GM18517 (cell line): Measurements from ENCODE around the gene KLHDC4.
"Not testable (repeated sequence)": the region's sequence is repeated elsewhere in the genome, so short reads cannot be mapped to it uniquely, and the experiment has no call there.

Source experiments
- ATAC-seq: cut with Tn5 transposase; IDR thresholded peaks from one replicate; pipeline ENCODE4 v1.9.1; 2021; ENCODE audit warnings: mild to moderate bottlenecking, moderate library complexity; ENCODE audit not compliant: unreplicated experiment

KLHDC4 gene

DNA sequence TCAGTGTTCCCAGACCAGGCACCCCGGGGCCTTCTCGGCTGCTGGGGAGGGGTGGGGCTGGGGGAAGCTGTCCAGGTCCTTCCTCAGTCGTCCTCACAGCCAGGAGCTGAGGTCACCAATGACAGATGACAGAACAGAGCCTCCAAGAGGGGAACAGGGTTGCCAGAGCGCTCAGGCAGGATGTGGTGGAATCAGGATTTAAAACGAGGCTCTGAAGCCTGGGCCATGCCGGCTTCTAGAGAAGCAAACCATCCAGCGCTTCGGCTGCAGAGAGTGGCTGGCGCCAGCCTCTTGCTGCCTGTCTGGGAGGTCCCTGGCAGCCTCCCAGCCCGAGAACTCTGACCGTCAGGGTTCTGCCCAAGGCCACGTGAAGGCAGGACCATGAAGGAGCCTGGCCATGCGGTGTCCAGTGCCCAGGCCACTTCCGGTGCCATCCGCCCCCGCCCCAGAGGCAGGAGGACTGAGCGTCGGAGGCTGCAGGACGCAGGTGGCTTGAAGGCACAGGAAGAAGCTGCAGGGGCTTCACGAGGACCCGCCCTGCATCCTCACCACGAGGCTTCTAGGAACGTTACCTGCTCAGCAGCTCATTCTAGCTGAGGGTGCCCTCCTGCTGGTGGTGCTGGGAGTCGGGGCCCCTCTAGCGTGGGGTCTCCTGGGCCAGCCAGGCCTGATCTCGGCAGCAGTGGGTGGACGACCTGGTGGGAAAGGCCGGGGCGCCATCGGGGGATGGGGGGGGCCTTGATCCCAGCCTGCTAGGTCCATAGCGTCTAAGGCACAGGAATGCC, 78.5 kb downstream of the KLHDC4 start:
- ATAC-seq, result no peak

DNA sequence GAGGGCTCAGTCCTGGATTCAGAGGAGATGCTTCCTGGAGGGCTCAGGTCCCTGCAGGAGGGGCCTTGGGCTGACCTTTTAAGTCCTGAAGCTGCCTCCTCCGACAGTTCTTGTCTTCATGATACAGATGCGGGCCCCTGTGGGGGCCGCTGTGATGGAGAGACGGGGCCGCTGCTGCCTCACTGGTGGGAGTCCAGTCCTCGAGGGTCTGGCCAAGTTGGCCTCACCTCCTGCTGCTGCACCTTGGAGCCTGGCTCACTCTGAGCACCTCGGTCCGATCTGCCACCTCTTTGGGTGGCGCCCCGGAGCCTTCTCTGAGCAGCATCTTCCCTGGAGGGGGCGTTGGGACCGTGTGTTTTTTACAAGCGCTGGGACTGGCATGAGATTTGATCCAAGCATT, 79.1 kb downstream of the KLHDC4 start:
- no peak for ATAC-seq

DNA sequence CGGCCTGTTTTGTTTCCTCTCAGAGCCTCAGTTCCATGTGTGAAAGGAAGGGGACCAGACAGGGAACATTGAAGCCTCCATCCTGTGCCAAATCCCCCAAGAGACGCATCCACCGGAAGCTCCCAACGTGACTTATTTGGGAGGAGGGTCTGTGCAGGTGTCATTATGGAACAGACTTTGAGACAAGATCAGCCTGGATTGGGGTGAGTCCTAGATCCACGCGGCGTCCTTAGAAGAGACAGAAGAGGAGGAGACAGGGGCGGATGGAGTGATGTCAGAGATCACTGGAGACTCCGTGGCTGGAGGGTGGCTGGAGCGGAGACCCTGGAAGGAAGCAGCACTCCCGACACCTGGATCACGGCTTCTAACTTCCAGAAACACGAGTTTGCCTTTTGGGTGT, 80.0 kb downstream of the KLHDC4 start:
- no peak for ATAC-seq

DNA sequence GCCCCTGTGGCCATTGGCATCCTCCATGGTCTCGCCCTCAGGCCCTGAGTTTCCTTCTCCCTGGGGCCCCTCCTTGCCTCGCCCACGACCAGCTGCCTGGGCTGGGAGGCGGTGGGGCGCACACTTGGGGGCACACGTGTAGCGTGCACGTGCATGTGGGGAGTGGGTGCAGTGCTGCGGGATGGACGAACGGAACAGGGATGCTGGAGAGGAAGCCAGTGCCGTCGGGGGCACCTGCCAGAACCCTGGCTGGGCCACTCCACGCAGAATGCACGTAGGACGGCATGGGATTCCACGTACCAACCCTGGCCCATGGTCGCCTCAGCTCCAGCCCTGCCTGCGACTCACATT, 80.4 kb downstream of the KLHDC4 start:
- ATAC-seq, result no peak

DNA sequence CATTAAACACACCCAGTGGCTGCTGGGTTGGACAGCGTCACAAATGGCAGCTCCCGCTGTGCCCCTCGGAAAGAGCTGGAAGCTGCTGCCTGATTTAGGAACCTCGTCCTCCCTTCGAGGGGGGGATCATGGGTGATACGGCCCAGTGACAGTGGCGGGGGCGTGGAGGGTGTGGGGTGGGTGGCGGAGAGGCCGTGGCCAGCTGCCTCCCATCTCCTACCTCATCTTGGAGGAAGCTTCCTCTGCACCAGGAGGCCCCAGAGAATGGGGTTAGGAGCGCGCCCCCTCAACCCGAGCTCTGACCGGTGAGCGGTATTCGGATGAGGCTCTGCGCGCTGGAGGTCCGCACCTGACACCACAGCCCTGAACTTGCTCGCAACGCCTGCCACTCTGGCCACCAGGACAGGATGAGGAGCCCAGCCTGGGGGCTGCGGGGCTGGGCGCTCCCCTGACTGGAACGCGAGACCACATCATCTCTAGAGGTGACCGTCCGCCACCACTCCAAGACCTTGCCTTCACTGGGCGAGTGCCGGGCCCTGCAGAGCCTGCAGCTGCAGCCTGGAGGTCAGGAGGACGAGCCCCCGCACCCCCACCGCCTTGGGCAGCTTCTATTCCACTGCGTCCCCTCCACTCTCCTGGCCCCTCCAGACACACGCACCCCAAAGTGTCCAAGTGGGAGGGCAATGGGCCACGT, 80.9 kb downstream of the KLHDC4 start:
- ATAC-seq, result no peak

DNA sequence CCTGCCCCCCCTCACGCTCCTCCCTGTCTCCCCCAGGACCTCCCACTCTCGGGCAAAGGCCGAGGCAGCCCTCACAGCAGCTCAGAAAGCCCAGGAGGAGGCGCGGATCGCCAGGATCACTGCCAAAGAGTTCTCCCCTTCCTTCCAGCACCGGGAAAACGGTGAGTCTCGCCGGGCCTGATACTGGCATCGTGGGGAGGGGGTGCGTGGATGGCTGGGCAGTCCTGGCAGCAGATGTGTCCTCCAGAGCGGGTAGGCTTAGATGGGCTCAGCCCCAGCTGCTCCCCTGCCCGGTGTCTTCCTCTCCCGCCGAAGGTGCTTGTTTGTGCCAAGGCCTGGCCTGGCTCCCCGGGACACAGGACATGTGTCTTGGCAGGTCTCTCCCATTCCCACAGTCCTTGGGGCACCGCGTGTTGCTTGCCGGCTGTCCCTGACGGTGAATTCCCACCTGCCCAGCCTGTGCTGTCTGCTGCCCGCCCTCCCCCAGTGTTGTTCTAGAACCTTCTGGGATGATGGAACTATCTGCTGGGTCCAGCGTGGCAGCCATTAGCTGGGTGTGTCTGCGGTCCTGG, 81.6 kb downstream of the KLHDC4 start:
- ATAC-seq, result no peak

DNA sequence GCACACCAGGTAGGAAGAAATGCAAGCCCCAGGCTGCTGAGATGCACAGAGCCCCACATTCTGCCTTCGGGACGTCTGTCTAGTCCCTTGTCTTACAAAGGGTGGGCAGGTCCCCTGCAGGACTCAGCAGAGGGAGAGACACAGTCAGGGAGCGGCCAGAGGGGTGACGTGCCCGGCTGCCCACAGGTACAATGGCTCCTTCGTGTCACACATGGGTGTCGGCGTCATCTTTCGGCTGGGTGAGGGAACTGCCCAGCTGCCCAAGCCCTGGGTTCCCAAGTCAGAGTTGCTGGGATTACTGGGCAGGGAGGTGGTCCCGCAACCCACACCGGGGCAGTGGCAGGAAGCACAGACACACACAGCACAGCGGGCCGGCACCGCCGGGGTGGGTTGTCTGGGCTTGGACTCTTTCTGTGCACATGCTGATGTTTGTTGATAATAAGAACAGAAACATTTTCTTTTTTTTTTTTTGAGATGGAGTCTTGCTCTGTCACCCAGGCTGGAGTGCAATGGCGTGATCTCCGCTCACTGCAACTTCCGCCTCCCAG, 82.9 kb downstream of the KLHDC4 start:
- ATAC-seq, result no peak

DNA sequence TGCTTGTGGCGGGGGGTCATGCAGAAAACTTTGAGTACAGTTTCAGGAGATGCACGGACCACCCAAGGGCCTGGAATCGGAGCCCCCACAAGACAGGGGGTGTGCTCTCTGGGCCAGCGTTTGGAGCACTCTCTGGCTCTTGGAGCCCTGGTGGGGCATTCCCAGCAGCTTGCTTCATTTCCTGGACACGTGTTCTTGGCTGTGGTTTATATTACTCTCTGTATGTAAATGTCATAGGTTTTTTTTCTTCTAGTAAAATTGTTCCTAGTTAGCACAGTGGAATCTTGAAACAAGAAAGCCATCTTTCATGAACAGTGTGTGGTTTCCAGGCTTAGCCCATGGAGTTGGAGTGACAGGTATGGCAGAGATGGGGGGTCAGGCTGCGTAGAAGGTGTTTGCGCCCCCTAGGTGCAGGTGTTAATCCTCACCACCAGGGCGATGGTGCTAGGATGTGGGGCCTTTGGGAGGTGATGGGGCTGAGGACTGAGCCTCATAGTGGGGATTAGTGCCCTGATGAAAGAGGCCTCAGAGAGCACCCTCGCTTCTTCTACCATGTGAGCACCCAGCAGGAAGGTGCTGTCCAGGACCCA, 83.7 kb downstream of the KLHDC4 start:
- ATAC-seq, result no peak

DNA sequence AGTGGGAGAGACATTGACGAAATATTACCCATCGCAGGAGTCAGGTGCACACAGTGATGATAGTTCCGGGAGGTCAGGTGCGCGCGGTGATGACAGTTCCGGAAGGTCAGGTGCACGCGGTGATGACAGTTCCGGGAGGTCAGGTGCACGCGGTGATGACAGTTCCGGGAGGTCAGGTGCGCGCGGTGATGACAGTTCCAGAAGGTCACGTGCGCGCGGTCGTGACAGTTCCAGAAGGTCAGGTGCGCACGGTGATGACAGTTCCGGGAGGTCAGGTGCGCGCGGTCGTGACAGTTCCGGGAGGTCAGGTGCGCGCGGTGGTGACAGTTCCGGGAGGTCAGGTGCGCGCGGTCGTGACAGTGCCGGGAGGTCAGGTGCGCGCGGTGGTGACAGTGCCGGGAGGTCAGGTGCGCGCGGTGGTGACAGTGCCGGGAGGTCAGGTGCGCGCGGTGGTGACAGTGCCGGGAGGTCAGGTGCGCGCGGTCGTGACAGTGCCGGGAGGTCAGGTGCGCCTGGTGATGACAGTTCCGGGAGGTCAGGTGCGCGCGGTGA, 84.7 kb downstream of the KLHDC4 start:
- not testable (repeated sequence) for ATAC-seq

DNA sequence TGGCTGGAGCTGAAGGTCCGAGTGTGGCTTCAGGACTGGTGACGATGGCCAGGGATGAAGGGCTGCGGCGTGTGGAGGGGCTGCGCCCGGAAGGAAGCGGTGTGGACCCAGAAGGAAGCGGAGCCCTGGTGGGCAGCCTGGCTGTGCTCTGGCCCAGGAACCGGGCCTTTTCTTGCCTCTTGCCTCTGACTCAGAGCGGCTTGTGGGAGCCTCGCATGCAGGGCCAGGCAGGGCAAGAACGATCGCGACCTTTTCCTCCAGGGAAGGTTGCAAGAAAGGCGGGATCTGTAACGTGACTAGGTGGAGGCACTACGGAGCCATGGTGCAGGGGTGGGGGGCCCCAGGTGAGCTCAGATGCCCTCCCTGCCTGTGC, 85.5 kb downstream of the KLHDC4 start:
- ATAC-seq, result no peak

DNA sequence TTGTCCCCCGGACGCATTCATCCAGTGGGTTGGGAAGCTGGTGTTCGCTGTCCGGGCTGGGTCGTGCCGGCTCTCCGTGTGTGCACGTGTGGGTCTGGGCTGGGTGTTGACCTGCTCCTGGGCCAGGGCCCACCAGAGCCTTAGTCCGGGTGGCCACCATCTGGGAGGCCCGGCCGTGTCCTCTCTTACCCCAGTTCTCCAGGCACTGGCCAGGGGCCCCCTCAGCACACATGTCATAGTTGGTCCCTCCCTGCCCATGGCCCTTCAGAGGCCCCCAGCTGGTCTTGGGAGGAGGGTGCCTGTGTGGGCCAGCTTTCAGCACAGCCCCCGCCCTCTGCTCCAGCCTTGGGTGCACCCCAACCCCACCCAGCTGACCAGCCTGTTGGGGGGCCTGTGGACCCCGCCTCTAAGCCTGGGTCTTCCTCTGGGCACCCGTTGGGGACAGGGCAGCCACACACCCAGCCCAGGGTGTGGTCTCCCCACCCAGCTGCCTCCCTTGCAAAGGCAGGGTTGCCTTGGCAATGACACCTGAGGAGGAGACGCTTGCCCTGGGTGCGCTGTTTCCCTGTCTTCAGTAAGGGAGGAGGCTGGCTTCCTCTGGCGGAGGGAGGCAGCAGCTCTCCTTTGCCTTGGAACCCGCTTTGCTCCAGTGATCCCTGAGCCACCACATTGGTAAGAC, 86.1 kb downstream of the KLHDC4 start:
- ATAC-seq, result no peak

DNA sequence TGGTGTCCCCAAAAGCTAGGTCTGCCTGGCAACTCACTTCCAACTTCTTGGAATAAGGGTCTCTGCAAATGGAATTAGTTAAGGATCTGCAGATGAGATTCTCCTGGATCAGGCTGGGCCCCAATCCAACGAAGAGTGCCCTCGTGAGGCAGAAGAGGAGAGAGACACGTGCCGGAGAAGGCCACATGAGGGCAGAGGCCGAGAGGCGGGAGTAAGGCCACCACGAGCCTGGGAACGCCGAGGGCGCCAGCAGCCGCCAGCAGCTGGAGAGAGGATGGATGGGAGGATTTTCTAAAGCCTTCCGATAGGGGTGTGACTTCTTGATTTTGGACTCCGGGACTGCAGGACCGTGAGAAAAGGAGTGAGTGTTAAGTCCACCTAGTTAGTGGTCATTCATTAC, 87.2 kb downstream of the KLHDC4 start:
- ATAC-seq, result no peak

DNA sequence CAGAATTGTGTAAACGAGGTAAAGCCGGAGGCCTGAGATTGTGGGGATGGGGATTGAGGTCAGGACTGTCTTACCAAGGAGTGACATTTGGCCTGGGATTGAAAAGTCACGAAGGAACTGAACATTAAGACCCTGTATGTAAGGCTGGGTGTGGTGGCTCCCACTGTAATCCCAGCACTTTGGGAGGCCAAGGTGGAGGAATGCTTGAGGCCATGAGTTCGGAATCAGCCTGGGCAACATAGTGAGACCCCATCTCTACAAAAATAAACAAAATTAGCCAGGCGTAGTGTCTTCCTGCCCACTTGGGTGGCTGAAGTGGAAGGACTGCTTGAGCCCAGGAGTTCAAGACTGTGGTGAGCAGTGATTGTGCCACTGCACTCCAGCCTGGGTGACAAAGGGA, 88.0 kb downstream of the KLHDC4 start:
- ATAC-seq, result no peak

DNA sequence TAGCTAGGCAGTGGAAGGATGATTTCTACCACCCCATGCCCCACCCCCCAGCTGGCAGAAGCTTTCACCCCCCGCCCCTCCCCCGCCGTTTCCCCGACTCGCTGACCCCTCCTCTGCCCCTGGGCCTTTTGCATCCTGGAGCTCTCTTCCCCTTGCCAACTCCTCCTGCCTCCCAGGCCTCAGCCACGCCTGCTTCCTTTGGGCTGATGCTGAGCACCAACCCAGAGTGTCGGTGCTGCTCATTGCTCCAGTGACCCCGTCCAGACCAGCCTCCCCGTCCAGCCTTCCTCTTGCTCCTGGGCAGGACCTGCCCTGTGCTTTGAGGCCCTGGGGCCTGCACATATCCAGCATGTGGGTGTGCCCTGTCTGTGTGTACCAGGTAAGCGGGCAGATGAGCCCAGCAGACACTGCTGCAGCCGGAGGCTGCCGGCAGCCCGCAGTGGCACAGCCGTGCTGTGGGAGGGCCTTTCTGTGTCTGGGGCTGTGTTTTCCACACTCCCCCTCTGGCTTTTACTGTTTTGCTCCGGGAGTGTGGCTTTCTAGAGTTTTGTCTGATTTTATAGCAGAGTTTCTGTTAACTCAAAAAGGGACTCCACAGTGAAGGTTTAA, 90.6 kb downstream of the KLHDC4 start:
- ATAC-seq, result no peak

DNA sequence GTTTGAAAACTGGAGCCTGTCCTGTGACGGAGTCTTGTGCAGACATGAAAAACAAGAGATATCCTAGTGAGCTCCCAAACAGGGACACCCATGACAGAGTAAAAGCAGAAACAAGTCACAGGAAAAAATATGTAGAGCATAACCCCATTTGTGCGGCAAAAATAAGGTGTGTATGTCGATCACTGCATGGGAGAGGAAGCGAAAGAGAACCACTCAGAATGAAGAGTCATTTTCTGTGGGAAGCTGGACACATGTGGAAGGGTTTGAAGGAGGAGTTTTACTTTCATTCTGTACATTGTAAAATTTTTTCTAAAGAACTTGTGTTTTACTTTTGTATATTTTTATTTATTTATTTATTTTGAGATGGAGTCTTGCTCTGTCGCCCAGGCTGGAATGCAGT, 91.4 kb downstream of the KLHDC4 start:
- no peak for ATAC-seq

DNA sequence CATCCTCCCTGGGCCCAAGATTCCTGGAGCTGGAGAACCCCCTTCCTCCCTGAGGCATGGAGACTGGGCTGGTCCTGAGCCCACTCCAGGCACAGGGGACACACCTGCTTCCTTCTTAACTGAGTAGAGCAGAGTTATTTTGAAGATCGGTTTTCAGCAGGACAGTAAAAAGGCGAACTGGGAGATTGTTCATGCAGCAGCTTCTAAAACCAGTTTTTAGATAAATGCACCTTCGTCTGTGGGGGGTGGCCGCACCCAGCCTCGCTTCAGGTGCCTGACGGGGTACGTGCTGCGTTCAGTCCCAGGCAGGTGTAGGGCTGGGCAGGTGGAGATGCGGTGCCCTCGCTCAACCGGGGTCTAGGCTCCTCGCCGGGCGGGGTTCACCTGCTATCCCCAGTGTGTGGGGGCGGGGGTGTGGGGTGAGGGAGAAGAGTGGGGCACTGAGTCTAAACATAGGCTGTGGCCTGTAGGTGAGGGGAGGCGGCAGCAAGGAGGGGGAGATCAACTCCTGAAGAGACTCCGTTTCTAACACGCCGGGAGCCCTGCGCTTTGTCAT, 94.0 kb downstream of the KLHDC4 start:
- ATAC-seq, result no peak

DNA sequence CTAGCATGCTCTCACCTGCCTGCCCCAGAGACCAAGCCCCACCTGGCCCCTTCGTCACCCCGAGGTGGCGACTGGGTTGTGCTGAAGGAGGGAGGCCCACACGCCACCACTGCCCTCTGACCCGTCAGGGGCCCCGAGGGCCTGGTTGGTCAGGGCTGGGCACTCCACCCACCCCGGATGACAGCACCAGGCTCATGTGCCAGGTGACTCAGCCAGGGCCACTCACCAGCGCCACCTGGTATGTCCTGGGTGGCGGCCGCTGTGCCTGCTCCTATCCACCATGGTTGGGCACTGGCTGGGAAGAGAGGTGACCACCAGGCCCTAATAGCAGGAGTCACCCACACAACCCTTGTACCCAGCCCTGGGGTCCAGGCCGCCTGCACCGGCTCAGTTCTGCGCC, 94.6 kb downstream of the KLHDC4 start:
- ATAC-seq, result no peak

DNA sequence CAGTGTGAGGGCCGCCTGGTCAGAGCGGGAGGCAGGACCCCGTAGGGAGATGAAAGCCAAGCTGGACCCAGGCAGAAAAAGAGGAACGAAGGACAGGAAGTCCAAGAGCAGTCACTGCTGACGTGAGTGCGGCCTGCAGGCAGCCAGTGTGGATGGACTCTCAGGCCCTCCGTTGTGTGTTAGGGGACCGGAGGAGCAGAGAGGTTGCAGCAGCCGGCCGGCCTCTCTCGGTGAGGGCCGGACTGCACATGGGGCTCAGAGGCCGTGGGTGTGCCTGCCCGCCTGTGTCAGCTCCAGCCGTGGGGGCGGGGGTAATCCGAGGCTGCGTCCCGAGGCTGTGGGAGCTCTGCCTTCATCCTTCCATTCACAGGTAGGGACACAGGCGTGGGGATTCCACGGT, 96.1 kb downstream of the KLHDC4 start:
- ATAC-seq, result no peak

DNA sequence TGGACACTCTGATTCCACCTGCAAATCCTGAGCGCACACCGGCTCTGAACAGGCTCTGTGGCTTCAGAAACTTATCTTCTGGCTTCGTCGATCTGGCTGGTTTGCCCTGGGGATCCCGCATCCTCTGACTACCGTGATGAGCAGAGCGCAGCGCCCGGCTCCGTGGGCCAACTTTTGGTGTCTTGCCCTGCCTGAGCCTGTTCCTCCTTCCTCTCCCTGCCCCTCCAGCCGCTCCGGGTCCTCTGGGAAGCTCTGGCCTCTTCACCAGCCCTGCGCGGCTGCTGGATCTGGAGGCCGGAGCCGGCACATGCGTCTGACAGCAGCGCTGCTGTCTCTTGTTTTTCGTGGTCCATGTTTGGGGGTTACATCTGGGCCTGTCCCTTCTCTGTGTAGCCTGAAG, 97.8 kb downstream of the KLHDC4 start:
- no peak for ATAC-seq

DNA sequence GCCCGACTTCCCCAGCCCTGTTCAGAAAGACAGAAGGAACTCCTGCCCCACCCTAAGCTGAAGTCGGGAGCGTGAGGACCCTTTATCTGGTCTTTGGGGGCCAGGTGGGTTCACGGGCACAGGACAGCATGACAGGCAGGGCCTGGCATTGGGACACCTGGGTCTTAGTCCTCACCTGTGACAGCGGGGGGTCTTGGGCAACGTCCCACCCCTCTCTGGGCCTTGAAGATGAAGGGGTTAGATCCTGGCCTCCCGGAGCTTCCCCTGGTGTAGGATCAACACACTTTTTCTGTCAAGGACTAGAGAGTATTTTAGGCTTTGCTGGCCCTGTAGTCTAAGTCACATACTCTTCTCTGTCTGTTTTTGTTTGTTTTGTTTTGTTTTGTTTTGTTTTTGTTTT, 98.3 kb downstream of the KLHDC4 start:
- ATAC-seq, result no peak
